ENCODE measurements around the gene FAM43A. TPM values are rescaled to one million over a fixed set of nuclear protein-coding genes. Genes with fewer than 3 reads are reported as not detected.

The FAM43A gene, protein sequence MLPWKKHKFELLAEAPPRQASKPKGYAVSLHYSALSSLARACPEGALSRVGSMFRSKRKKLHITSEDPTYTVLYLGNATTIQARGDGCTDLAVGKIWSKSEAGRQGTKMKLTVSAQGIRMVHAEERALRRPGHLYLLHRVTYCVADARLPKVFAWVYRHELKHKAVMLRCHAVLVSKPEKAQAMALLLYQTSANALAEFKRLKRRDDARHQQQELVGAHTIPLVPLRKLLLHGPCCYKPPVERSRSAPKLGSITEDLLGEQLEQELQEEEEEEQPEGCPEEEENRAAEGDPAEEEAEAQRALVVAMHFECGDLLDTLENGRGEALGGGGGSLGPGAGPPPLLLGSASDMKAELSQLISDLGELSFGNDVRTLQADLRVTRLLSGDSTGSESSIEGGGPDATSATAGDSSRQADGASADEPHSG
- 0.52 TPM for polyA plus RNA-seq (2013, experiment 1 of 2)
- polyA plus RNA-seq (2013, experiment 2 of 2): 0.47 TPM

DNA sequence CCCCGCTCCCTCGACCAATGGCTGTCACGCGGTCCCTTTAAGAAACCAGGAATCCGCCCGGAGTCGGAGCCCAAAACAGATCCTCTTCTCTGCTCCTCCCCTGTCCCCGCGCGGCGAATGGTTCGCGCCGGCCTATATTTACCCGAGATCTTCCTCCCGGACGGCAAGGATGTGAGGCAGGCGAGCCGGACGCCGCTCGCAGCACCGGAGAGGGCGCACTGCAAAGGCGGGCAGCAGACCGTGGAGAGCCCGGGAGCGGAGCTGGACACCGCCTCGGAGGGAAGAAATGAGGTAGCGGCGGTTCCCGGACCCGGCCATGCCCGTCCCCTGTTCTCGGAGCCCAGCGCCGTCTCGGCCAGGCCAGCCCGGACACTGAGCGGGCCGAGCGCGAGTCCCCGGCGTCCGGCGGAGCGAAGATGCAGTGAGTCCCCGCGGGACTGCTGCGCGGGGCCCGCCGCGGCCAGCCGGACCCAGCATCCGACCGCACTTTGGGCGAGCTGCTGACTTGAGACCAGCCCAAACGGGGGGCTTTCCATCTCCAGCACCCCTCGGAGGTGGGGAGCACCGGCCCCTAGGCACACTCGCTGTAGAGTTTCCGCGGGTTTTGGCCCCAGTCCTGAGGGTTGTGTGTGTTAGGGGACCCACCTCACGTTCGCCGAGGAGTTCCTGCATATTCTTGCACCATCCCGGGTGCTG lies at the start of gene FAM43A:
Gene FAM43A (plus strand): TSS at position 166 of the 696 bp plus-strand sequence. CDS start 944 bp downstream, outside the sequence.
- Histone ChIP-seq H3K4ac (ENCODE audit: low read length) (no peak within 1 kb of the TSS), H2BK5ac (ENCODE audit: low read length) (peak within 1 kb of the TSS; percentile 49), H3K4me3 (ENCODE audit: low read length in 2 of 2) (peak within 1 kb of the TSS; percentile 51 to 79), H3K27me3 (ENCODE audit: control insufficient read depth in 3 of 3, insufficient read depth in 3 of 3, low read depth in 1 of 3, low read length in 3 of 3) (peaks cover 16 to 44% (median 44%) of the 10 kb centered on the region in 3 experiments), H2BK15ac (ENCODE audit: low read length) (no peak within 1 kb of the TSS), H3K9ac (ENCODE audit: low read depth, low read length, poor library complexity) (peak within 1 kb of the TSS; percentile 74), H3K27ac (replicated peaks; ENCODE audit: low read length) (no peak within 1 kb of the TSS), H4K91ac (ENCODE audit: low read depth, low read length, poor library complexity) (no peak within 1 kb of the TSS), H2BK12ac (ENCODE audit: low read length) (peak within 1 kb of the TSS; percentile 82), H3K23ac (ENCODE audit: low read depth, low read length, poor library complexity) (peak within 1 kb of the TSS; percentile 95), H3K4me1 (ENCODE audit: control insufficient read depth in 2 of 2, insufficient read depth in 1 of 2, low read depth in 1 of 2, low read length in 2 of 2) (peaks cover 0 to 12% of the 10 kb centered on the region in 2 donors), H3K4me2 (ENCODE audit: insufficient read depth, low read length, poor library complexity, severe bottlenecking) (peak within 1 kb of the TSS; percentile 97), H4K8ac (ENCODE audit: low read depth, low read length) (no peak within 1 kb of the TSS), H3K18ac (ENCODE audit: low read length) (peak within 1 kb of the TSS; percentile 85), H3K36me3 (replicated peaks in 1 of 2; ENCODE audit: control insufficient read depth in 2 of 2, insufficient read depth in 2 of 2, low read length in 2 of 2) (no peaks in the 10 kb centered on the region), H2AFZ (ENCODE audit: low read length) (peak within 1 kb of the TSS; percentile 88), H3K14ac (ENCODE audit: low read length) (peak within 1 kb of the TSS; percentile 94), H2AK5ac (ENCODE audit: low read depth, low read length) (no peak within 1 kb of the TSS), H3K9me3 (replicated peaks in 1 of 2; ENCODE audit: control insufficient read depth in 2 of 2, insufficient read depth in 1 of 2, low read depth in 1 of 2, low read length in 2 of 2) (no peaks in the 10 kb centered on the region), H3K79me1 (ENCODE audit: low read depth, low read length) (peaks cover 2% of the 10 kb centered on the region), H2BK120ac (ENCODE audit: low read depth, low read length) (no peak within 1 kb of the TSS)
- DNase-seq (ENCODE audit: low spot score): peak; percentile 67
- WGBS, 2 donors (ENCODE audit: extremely low coverage in 2 of 2, insufficient read length in 2 of 2, insufficient replicate concordance in 1 of 2): no CpG with 5 or more reads among the region's 70 CpGs

DNA sequence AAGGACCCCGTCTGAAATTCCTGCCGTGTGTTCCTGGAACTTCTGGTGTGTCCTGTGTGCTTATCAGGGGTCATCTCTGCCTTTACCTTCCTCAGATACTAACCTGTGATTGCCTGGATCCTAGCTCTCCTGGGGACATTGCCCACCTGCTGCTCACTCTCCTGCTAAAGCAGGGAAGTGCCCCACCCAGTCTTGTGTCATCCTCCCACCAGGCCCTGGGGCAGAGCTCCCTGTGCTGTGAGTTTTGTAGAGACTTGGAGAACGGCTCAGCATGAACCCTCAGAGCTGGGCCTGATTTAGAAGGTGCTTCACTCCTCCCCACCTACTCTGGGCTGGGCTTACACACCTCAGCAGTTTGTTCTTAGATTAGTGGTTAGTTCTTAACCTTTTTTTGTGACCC lies 48.6 kb upstream of the FAM43A start:
- H3K27ac ChIP-seq (replicated peaks; ENCODE audit: low read length): no peak overlapping the region
- no peaks in the 10 kb centered on the region for H3K27me3 ChIP-seq (ENCODE audit: control insufficient read depth in 3 of 3, insufficient read depth in 3 of 3, low read depth in 1 of 3, low read length in 3 of 3)
- H4K8ac ChIP-seq (ENCODE audit: low read depth, low read length): no peak overlapping the region
- H3K9ac ChIP-seq (ENCODE audit: low read depth, low read length, poor library complexity): no peak overlapping the region
- peaks cover 0 to 3% of the 10 kb centered on the region in 2 donors for H3K9me3 ChIP-seq (replicated peaks in 1 of 2; ENCODE audit: control insufficient read depth in 2 of 2, insufficient read depth in 1 of 2, low read depth in 1 of 2, low read length in 2 of 2)
- no peak overlapping the region for H3K14ac ChIP-seq (ENCODE audit: low read length)
- H4K91ac ChIP-seq (ENCODE audit: low read depth, low read length, poor library complexity): no peak overlapping the region
- H3K23ac ChIP-seq (ENCODE audit: low read depth, low read length, poor library complexity): no peak overlapping the region
- no peak overlapping the region for H2BK120ac ChIP-seq (ENCODE audit: low read depth, low read length)
- H3K79me1 ChIP-seq (ENCODE audit: low read depth, low read length): no peaks in the 10 kb centered on the region
- no peak overlapping the region for H2BK5ac ChIP-seq (ENCODE audit: low read length)
- H3K18ac ChIP-seq (ENCODE audit: low read length): no peak overlapping the region
- H3K4ac ChIP-seq (ENCODE audit: low read length): no peak overlapping the region
- no peak overlapping the region for H2BK12ac ChIP-seq (ENCODE audit: low read length)
- no peak overlapping the region for H3K4me3 ChIP-seq (ENCODE audit: low read length in 2 of 2)
- no peak overlapping the region for H2AFZ ChIP-seq (ENCODE audit: low read length)
- no peaks in the 10 kb centered on the region for H3K4me1 ChIP-seq (ENCODE audit: control insufficient read depth in 2 of 2, insufficient read depth in 1 of 2, low read depth in 1 of 2, low read length in 2 of 2)
- H3K4me2 ChIP-seq (ENCODE audit: insufficient read depth, low read length, poor library complexity, severe bottlenecking): no peak overlapping the region
- WGBS, 2 donors (ENCODE audit: extremely low coverage in 2 of 2, insufficient read length in 2 of 2, insufficient replicate concordance in 1 of 2): no CpG with 5 or more reads among the region's 3 CpGs
- H2AK5ac ChIP-seq (ENCODE audit: low read depth, low read length): no peak overlapping the region
- H2BK15ac ChIP-seq (ENCODE audit: low read length): no peak overlapping the region
- H3K36me3 ChIP-seq (replicated peaks in 1 of 2; ENCODE audit: control insufficient read depth in 2 of 2, insufficient read depth in 2 of 2, low read length in 2 of 2): peaks cover 14 to 31% of the 10 kb centered on the region in 2 donors
- no peak for DNase-seq (ENCODE audit: low spot score)

DNA sequence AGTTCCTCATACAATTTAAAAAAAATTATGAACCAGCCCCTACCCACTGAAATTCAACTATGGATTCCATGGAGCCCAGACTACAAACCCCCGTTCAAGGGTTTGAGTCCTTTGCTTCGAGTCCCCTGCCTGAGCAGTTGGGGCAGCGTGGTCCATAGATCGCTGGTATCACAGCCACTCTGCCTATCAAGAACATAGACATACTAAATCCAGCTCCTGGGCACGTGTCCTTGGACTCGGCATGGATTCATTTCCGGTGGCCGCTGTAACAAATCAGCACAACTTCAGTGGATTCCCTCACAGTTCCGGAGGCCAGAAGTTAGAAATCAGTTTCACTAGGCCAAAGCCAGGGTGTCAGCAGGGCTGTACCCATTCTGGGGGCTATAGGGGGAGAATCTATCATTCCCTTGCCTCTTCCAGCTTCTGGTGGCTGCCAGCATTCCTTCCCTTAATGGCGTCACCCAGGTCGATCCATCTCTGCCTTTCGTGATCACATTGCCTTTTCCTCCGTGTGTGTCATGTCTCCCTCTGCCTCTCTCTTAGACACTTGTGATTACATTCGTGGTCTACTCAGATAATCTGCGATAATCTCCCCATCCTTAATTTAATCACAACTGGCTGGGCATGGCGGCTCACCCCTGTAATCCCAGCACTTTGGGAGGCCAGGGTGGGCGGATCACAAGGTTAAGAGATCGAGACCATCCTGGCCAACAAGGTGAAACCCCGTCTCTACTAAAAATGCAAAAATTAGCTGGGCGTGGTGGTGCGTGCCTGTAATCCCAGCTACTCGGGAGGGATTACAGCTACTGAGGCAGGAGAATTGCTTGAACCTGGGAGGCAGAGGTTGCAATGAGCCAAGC lies 47.9 kb upstream of the FAM43A start:
- Histone ChIP-seq H3K27me3 (ENCODE audit: control insufficient read depth in 3 of 3, insufficient read depth in 3 of 3, low read depth in 1 of 3, low read length in 3 of 3) (no peaks in the 10 kb centered on the region), H3K18ac (ENCODE audit: low read length) (no peak overlapping the region), H3K9ac (ENCODE audit: low read depth, low read length, poor library complexity) (no peak overlapping the region), H3K79me1 (ENCODE audit: low read depth, low read length) (no peaks in the 10 kb centered on the region), H2AK5ac (ENCODE audit: low read depth, low read length) (no peak overlapping the region), H2AFZ (ENCODE audit: low read length) (no peak overlapping the region), H2BK5ac (ENCODE audit: low read length) (no peak overlapping the region), H3K9me3 (replicated peaks in 1 of 2; ENCODE audit: control insufficient read depth in 2 of 2, insufficient read depth in 1 of 2, low read depth in 1 of 2, low read length in 2 of 2) (no peaks in the 10 kb centered on the region), H2BK15ac (ENCODE audit: low read length) (no peak overlapping the region), H2BK12ac (ENCODE audit: low read length) (no peak overlapping the region), H2BK120ac (ENCODE audit: low read depth, low read length) (no peak overlapping the region), H3K4ac (ENCODE audit: low read length) (no peak overlapping the region), H3K4me2 (ENCODE audit: insufficient read depth, low read length, poor library complexity, severe bottlenecking) (no peak overlapping the region), H3K23ac (ENCODE audit: low read depth, low read length, poor library complexity) (no peak overlapping the region), H3K4me1 (ENCODE audit: control insufficient read depth in 2 of 2, insufficient read depth in 1 of 2, low read depth in 1 of 2, low read length in 2 of 2) (no peaks in the 10 kb centered on the region), H4K91ac (ENCODE audit: low read depth, low read length, poor library complexity) (no peak overlapping the region), H3K36me3 (replicated peaks in 1 of 2; ENCODE audit: control insufficient read depth in 2 of 2, insufficient read depth in 2 of 2, low read length in 2 of 2) (peaks cover 16 to 37% of the 10 kb centered on the region in 2 donors), H4K8ac (ENCODE audit: low read depth, low read length) (no peak overlapping the region), H3K4me3 (ENCODE audit: low read length in 2 of 2) (no peak overlapping the region), H3K14ac (ENCODE audit: low read length) (no peak overlapping the region), H3K27ac (replicated peaks; ENCODE audit: low read length) (no peak overlapping the region)
- no peak for DNase-seq (ENCODE audit: low spot score)
- no CpG with 5 or more reads among the region's 22 CpGs for WGBS, 2 donors (ENCODE audit: extremely low coverage in 2 of 2, insufficient read length in 2 of 2, insufficient replicate concordance in 1 of 2)
